ENCODE data around the gene SEMA4G.
"Not testable (repeated sequence)": the region's sequence is repeated elsewhere in the genome, so short reads cannot be mapped to it uniquely, and the experiment has no call there.

Gene SEMA4G

DNA sequence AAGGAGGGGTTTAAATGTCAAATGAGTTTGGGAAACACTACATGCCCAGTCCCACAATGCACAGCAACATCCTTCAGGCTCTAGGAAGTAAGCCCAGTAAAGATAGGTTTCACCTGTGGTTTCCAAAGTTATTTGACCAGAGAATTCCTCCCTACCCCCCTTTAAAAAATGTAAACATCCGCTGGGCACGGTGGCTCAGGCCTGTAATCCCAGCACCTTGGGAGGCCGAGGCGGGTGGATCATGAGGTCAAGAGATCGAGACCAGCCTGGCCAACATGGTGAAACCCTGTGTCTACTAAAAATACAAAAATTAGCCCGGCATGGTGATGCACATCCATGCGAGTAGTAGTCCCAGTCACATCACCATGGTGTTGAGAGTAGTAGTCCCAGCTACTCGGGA is 6.1 kb downstream of the SEMA4G start:
- not testable (repeated sequence) for H3K9ac ChIP-seq (ENCODE audit: low read length); H3K27ac ChIP-seq (ENCODE audit: low read depth, low read length); H3K4me1 ChIP-seq (ENCODE audit: control insufficient read depth, insufficient read depth, low read length); H3K4me3 ChIP-seq (ENCODE audit: low read length); H3K27me3 ChIP-seq (ENCODE audit: control insufficient read depth, insufficient read depth, low read length)
- peaks cover 17% of the 10 kb centered on the region for H3K36me3 ChIP-seq (ENCODE audit: control insufficient read depth, insufficient read depth, low read length)

DNA sequence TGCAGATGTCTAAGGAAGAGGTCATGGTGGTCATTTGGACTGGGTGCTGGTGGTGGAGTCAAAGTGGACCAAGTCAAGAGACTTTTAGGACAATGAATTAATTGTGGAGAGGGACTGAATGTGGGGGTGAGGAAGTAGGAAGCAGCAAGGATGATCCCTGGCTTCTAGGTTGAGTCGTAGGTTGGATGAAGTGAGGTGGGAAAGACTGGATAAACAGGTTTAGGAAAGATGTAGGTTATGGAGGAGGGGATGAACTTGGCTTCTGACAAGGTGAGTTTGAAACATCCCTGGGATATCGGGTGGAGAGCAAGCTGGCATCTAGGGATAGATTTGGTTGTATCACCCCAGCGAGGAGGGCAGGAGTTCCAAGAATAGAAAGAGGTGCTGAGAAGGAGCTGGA is 7.6 kb downstream of the SEMA4G start:
- Histone ChIP-seq H3K36me3 (ENCODE audit: control insufficient read depth, insufficient read depth, low read length) (peaks cover 24% of the 10 kb centered on the region), H3K4me3 (ENCODE audit: low read length) (no peak overlapping the region), H3K4me1 (ENCODE audit: control insufficient read depth, insufficient read depth, low read length) (no peaks in the 10 kb centered on the region), H3K9ac (ENCODE audit: low read length) (no peak overlapping the region), H3K27ac (ENCODE audit: low read depth, low read length) (no peak overlapping the region), H3K27me3 (ENCODE audit: control insufficient read depth, insufficient read depth, low read length) (no peaks in the 10 kb centered on the region)

DNA sequence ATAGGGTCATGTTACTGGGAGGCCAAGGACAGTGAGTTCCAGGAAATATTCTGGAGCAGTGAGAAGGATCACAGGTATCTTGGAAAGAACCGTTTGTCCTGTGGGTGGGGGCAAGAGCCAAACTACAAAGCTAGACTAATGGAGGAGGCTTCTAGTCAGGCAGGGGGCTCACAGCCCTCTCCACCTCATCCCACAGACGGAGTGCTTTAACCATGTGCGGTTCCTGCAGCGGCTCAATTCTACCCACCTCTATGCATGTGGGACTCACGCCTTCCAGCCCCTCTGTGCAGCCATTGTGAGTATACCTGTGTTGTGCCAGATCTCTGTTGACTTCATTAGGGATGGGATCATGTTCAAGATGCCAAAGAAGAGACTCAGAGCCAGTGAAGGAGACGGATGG is 8.1 kb downstream of the SEMA4G start:
- H3K4me1 ChIP-seq (ENCODE audit: control insufficient read depth, insufficient read depth, low read length) = no peaks in the 10 kb centered on the region

DNA sequence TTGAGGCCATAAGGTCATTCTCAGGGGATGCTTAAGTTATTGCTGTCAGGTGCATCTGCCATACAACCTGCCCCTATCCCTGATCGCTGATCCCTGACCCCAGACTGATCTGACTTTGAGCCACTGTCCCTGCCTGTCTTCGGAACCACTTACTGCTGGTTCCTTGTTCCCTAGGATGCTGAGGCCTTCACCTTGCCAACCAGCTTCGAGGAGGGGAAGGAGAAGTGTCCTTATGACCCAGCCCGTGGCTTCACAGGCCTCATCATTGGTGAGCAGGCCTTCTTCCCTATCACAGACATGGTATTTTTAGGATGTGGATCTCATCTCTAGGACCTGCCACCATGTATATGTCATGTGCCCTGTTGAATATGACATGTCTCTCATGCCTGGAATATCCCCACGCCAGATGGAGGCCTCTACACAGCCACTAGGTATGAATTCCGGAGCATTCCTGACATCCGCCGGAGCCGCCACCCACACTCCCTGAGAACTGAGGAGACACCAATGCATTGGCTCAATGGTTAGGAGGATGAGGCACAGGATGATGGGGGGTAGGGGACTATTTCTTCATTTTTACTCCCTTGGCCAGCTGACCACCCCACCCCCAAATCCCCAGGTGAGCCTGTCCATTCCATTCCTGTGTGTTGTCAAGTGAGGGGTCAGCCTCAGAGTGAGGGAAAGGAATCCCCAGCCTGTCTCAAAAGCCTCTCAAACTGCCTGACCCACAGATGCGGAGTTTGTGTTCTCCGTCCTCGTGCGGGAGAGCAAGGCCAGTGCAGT is 9.0 kb downstream of the SEMA4G start:
- Histone ChIP-seq H3K4me1 (ENCODE audit: control insufficient read depth, insufficient read depth, low read length) (no peaks in the 10 kb centered on the region), H3K27ac (ENCODE audit: low read depth, low read length) (no peak overlapping the region), H3K27me3 (ENCODE audit: control insufficient read depth, insufficient read depth, low read length) (no peaks in the 10 kb centered on the region), H3K4me3 (ENCODE audit: low read length) (no peak overlapping the region), H3K36me3 (ENCODE audit: control insufficient read depth, insufficient read depth, low read length) (peaks cover 24% of the 10 kb centered on the region), H3K9ac (ENCODE audit: low read length) (no peak overlapping the region)

More for the DNA sequence above, 8.1 kb downstream of the SEMA4G start:
- Histone ChIP-seq H3K4me3 (ENCODE audit: low read length) (no peak overlapping the region), H3K27me3 (ENCODE audit: control insufficient read depth, insufficient read depth, low read length) (no peaks in the 10 kb centered on the region), H3K36me3 (ENCODE audit: control insufficient read depth, insufficient read depth, low read length) (peaks cover 24% of the 10 kb centered on the region), H3K27ac (ENCODE audit: low read depth, low read length) (no peak overlapping the region), H3K9ac (ENCODE audit: low read length) (no peak overlapping the region)

DNA sequence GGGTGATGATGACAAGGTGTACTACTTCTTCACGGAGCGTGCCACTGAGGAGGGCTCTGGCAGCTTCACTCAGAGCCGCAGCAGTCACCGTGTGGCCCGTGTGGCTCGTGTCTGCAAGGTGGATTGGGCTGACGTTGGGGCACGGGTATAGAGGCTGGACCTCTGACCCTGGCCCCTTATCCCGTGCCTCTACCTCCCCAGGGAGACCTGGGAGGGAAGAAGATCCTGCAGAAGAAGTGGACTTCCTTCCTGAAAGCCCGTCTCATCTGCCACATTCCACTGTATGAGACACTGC is 9.5 kb downstream of the SEMA4G start:
- no peak overlapping the region for H3K9ac ChIP-seq (ENCODE audit: low read length)
- H3K36me3 ChIP-seq (ENCODE audit: control insufficient read depth, insufficient read depth, low read length) = peaks cover 24% of the 10 kb centered on the region
- no peaks in the 10 kb centered on the region for H3K4me1 ChIP-seq (ENCODE audit: control insufficient read depth, insufficient read depth, low read length)
- no peak overlapping the region for H3K4me3 ChIP-seq (ENCODE audit: low read length)
- H3K27me3 ChIP-seq (ENCODE audit: control insufficient read depth, insufficient read depth, low read length) = no peaks in the 10 kb centered on the region
- H3K27ac ChIP-seq (ENCODE audit: low read depth, low read length) = no peak overlapping the region

DNA sequence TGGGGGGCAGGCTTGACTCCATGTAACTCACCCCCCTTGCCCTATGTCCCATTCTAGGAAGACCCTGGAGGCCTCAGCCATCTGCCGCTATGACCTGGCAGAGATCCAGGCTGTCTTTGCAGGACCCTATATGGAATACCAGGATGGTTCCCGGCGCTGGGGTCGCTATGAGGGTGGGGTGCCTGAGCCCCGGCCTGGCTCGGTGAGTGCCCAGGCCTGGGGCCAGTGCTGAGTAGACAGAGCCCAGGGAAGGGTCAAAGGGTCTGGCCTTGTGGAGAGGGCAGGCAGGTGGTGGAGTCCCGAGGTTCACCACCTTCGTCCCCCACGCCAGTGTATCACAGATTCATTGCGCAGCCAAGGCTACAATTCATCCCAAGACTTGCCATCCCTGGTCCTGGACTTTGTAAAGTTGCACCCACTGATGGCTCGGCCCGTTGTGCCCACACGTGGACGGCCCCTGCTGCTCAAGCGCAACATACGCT is 10.5 kb downstream of the SEMA4G start:
- Histone ChIP-seq H3K27ac (ENCODE audit: low read depth, low read length) (no peak overlapping the region), H3K4me3 (ENCODE audit: low read length) (no peak overlapping the region), H3K9ac (ENCODE audit: low read length) (no peak overlapping the region), H3K36me3 (ENCODE audit: control insufficient read depth, insufficient read depth, low read length) (peaks cover 30% of the 10 kb centered on the region), H3K4me1 (ENCODE audit: control insufficient read depth, insufficient read depth, low read length) (no peaks in the 10 kb centered on the region), H3K27me3 (ENCODE audit: control insufficient read depth, insufficient read depth, low read length) (no peaks in the 10 kb centered on the region)

DNA sequence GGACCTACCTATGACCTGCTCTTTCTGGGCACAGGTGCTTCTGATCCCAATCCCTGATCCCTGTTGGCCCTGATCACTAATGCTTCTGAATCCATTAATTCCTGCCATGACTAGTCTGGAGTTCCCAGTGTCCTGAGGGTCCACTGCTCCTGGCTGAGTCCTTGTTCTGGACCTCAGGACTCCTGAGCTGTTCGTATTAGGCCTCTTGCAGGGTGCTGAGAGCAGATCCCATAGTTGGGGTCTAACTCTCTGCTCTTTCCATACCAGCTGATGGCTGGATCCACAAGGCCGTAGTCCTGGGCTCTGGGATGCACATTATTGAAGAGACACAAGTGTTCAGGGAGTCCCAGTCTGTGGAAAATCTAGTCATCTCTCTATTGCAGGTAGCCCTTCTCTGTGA is 11.0 kb downstream of the SEMA4G start:
- Histone ChIP-seq H3K27ac (ENCODE audit: low read depth, low read length) (no peak overlapping the region), H3K9ac (ENCODE audit: low read length) (no peak overlapping the region), H3K4me1 (ENCODE audit: control insufficient read depth, insufficient read depth, low read length) (no peaks in the 10 kb centered on the region), H3K4me3 (ENCODE audit: low read length) (no peak overlapping the region), H3K27me3 (ENCODE audit: control insufficient read depth, insufficient read depth, low read length) (no peaks in the 10 kb centered on the region), H3K36me3 (ENCODE audit: control insufficient read depth, insufficient read depth, low read length) (peaks cover 30% of the 10 kb centered on the region)

DNA sequence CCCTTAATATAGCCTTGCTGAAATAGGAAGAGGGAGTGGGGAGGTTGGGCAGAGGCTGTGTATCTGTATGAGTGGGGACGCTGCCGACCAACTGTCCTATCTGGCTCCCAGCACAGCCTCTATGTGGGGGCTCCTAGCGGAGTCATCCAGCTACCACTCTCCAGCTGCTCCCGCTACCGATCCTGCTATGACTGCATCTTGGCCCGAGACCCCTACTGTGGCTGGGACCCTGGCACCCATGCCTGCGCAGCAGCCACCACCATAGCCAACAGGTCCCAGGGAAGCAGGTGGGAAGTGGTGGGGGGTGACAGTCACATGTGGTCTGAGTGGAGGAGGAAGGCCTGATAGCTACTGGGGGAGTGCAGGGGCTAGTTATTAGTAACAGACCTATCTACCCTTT is 11.4 kb downstream of the SEMA4G start:
- H3K27ac ChIP-seq (ENCODE audit: low read depth, low read length) = no peak overlapping the region

DNA sequence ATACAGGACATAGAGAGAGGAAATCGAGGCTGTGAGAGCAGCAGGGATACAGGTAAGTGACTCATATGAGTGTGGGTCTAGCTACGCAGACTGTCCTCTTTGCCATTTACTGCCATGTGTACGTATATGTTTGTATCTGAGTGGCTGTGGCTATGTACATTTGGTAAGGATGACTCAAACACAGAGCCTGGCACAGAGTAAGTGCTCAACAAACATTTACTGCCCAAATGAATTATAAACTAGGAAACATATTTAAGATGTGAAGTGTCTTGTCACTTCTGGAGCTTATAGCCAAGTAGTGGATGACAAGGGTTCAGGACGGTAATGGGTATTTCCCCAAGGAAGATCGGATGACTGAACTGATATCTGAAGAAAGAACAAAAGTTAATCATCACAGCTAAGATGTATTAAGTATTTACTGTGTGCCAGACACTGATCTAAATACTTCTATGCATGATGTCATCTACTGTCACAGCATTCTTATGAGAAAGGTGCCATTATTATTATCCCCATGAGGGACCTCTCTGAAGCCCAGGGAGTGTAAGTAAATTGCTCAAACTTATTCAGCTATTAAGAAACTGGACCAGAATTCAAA is 12.0 kb downstream of the SEMA4G start:
- Histone ChIP-seq H3K36me3 (ENCODE audit: control insufficient read depth, insufficient read depth, low read length) (peaks cover 30% of the 10 kb centered on the region), H3K27ac (ENCODE audit: low read depth, low read length) (no peak overlapping the region)

More for the DNA sequence above, 11.4 kb downstream of the SEMA4G start:
- H3K9ac ChIP-seq (ENCODE audit: low read length) = no peak overlapping the region
- H3K4me3 ChIP-seq (ENCODE audit: low read length) = no peak overlapping the region
- no peaks in the 10 kb centered on the region for H3K4me1 ChIP-seq (ENCODE audit: control insufficient read depth, insufficient read depth, low read length)
- H3K27me3 ChIP-seq (ENCODE audit: control insufficient read depth, insufficient read depth, low read length) = no peaks in the 10 kb centered on the region
- H3K36me3 ChIP-seq (ENCODE audit: control insufficient read depth, insufficient read depth, low read length) = peaks cover 30% of the 10 kb centered on the region

DNA sequence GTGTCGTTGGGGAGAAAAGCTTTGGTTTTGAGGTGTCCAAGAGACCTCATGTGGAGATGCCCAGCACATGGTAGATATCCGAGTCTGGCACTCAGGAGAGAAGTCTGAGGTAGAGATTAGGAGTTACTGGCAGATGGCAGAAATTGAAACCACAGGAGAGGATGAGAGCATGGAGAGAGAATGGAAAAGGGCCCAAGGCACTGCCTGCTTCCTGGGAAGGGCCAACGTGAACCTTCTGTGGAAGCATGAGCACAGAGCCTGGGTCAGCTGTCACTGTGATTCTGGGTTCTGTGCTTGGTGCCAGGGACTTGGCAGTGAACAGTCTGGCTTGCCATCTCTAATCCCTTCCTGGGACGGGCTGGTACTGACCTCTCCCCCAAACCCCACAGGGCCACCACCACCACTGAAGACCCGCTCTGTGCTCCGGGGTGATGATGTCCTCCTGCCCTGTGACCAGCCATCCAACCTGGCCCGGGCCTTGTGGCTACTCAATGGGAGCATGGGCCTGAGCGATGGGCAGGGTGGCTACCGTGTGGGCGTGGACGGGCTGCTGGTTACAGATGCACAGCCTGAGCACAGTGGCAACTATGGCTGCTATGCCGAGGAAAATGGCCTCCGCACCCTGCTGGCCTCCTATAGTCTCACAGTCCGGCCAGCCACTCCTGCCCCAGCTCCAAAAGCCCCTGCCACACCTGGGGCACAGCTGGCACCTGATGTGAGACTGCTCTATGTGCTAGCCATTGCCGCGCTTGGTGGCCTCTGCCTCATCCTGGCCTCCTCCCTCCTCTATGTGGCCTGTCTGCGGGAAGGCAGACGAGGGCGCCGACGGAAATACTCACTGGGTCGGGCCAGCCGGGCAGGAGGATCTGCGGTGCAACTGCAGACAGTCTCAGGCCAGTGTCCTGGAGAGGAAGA is 13.9 kb downstream of the SEMA4G start:
- no peak overlapping the region for H3K4me3 ChIP-seq (ENCODE audit: low read length)
- H3K27me3 ChIP-seq (ENCODE audit: control insufficient read depth, insufficient read depth, low read length) = no peaks in the 10 kb centered on the region
- H3K27ac ChIP-seq (ENCODE audit: low read depth, low read length) = no peak overlapping the region
- peaks cover 25% of the 10 kb centered on the region for H3K36me3 ChIP-seq (ENCODE audit: control insufficient read depth, insufficient read depth, low read length)
- H3K4me1 ChIP-seq (ENCODE audit: control insufficient read depth, insufficient read depth, low read length) = peaks cover 14% of the 10 kb centered on the region
- no peak overlapping the region for H3K9ac ChIP-seq (ENCODE audit: low read length)

More for the DNA sequence above, 12.0 kb downstream of the SEMA4G start:
- Histone ChIP-seq H3K27me3 (ENCODE audit: control insufficient read depth, insufficient read depth, low read length) (no peaks in the 10 kb centered on the region), H3K4me1 (ENCODE audit: control insufficient read depth, insufficient read depth, low read length) (peaks cover under 1% of the 10 kb centered on the region), H3K9ac (ENCODE audit: low read length) (no peak overlapping the region), H3K4me3 (ENCODE audit: low read length) (no peak overlapping the region)

DNA sequence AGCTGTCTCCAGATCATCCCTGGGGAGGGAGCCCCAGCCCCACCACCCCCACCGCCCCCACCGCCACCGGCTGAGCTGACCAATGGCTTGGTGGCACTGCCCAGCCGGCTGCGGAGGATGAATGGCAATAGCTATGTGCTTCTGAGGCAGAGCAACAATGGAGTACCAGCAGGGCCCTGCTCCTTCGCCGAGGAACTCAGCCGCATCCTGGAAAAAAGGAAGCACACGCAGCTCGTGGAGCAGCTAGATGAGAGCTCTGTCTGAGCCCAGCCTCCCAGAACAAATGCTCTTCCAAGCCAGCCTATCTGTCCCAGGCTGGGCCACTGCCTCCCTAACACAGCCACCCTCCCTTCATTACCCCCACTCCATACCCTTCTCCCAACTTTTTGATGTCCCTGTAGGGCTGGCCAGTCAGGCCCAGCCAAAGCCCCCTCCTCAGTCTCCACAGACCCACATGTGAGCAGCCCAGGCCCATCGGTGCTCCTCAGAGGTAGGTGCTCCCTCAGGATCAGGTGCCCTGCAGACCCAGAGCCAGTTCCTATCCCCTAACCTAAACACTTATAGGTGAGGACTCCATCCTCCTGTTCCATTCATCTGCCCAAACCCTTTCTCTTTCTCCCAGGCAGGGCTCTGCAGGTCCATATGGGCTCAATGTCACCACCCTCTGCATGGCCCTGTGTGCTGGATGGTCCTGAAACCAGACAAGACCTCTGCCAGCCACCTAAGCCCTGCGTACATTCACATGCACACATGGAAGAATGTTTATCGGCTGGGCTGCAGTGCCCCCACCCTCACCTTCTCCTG is 14.8 kb downstream of the SEMA4G start:
- no peak overlapping the region for H3K27ac ChIP-seq (ENCODE audit: low read depth, low read length)
- H3K4me3 ChIP-seq (ENCODE audit: low read length) = no peak overlapping the region
- no peak overlapping the region for H3K9ac ChIP-seq (ENCODE audit: low read length)
- peaks cover 23% of the 10 kb centered on the region for H3K36me3 ChIP-seq (ENCODE audit: control insufficient read depth, insufficient read depth, low read length)
- peaks cover 14% of the 10 kb centered on the region for H3K4me1 ChIP-seq (ENCODE audit: control insufficient read depth, insufficient read depth, low read length)
- no peaks in the 10 kb centered on the region for H3K27me3 ChIP-seq (ENCODE audit: control insufficient read depth, insufficient read depth, low read length)

Data from rectal smooth muscle tissue (tissue), 1 donor.